GM12878 (cell line): Measurements from ENCODE around the gene TXLNB. TPM values are rescaled to one million over a fixed set of nuclear protein-coding genes. Genes with fewer than 3 reads are reported as not detected.

Experiments used
- ATAC-seq: fragments of 200-7000 bp; cut with Tn5 transposase; 3 replicates; pipeline ENCODE4 v1.9.1; 2020; ENCODE audit warnings: mild to moderate bottlenecking, moderate library complexity
- BruUV-seq: library from RNA; stranded (reverse); fragments of 400-500 nt; replicated peaks from 2 replicates; lab custom pipeline; 2021; lab: Mats Ljungman, UMichigan
- CTCF ChIA-PET: fragments of 300-600 bp; sonication (Branson Sonifier 250); formaldehyde crosslinking; extraction: SDS; loops from one replicate; lab custom pipeline; 2021; ENCODE audit warnings: inconsistent platforms; lab: Yijun Ruan, JAX
- POLR2A ChIA-PET: fragments of 350-600 bp; formaldehyde crosslinking; extraction: SDS; loops from one replicate; lab custom pipeline; 2021; ENCODE audit warnings: inconsistent platforms; lab: Charles Lee
- RAD21 ChIA-PET: fragments of 300-600 bp; sonication (Branson Sonifier 250); formaldehyde crosslinking; loops from one replicate; lab custom pipeline; 2023; ENCODE audit warnings: antibody characterized with exemption; ENCODE audit not compliant: unreplicated experiment; lab: Charles Lee
- SMC1A ChIA-PET: fragments of 300-600 bp; sonication (Branson Sonifier 250); formaldehyde crosslinking; loops from one replicate; lab custom pipeline; 2023; ENCODE audit not compliant: unreplicated experiment, uncharacterized antibody; lab: Charles Lee
- DNase-seq: peaks from one replicate; pipeline ENCODE4 v3.0.0-alpha.2; 2011; ENCODE audit warnings: low read depth, low spot score
- FAIRE-seq: peaks from 3 replicates; lab custom pipeline; 2011; peaks lifted over from hg19 to GRCh38; lab: Jason Lieb, UNC
- H2AFZ ChIP-seq: 2 replicates; pipeline ENCODE4 v1.6.0; 2011; ENCODE audit warnings: low read depth, low read length, control low read depth; ENCODE audit not compliant: control insufficient read depth
- H3K27ac ChIP-seq: 2 replicates; pipeline ENCODE4 v1.5.1; 2011; ENCODE audit warnings: control low read depth; ENCODE audit not compliant: control insufficient read depth, insufficient read depth
- H3K27me3 ChIP-seq, 2 experiments: replicated peaks in 1 of 2; 2 replicates each; pipeline versions ENCODE4 v1.6.0 to v1.6.1; 2011; ENCODE audit warnings: low read length in 1 of 2; ENCODE audit not compliant: control insufficient read depth in 2 of 2, insufficient read depth in 2 of 2
- H3K36me3 ChIP-seq, 2 experiments: 2 replicates each; pipeline ENCODE4 v1.5.1; 2011; ENCODE audit warnings: low read length in 1 of 2; ENCODE audit not compliant: control insufficient read depth in 2 of 2, insufficient read depth in 2 of 2
- H3K4me1 ChIP-seq: 2 replicates; pipeline ENCODE4 v1.6.1; 2011; ENCODE audit warnings: mild to moderate bottlenecking, low read length, moderate library complexity, mixed read lengths; ENCODE audit not compliant: control insufficient read depth, insufficient read depth
- H3K4me2 ChIP-seq: 2 replicates; pipeline ENCODE4 v1.6.0; 2011; ENCODE audit warnings: control low read depth; ENCODE audit not compliant: control insufficient read depth, insufficient read depth
- H3K4me3 ChIP-seq: fragments of 200-600 bp; sonication (generic); 2 replicates; pipeline ENCODE4 v1.5.1; 2016
- H3K79me2 ChIP-seq: 2 replicates; pipeline ENCODE4 v1.6.0; 2011; ENCODE audit warnings: low read length; ENCODE audit not compliant: control insufficient read depth, insufficient read depth
- H3K9ac ChIP-seq: 2 replicates; pipeline ENCODE4 v1.8.0; 2011; ENCODE audit warnings: low read length, control low read depth, mixed read lengths; ENCODE audit not compliant: control insufficient read depth, insufficient read depth
- H3K9me3 ChIP-seq: replicated peaks from 3 replicates; pipeline ENCODE4 v1.5.1; 2011; ENCODE audit warnings: mild to moderate bottlenecking, low read length; ENCODE audit not compliant: control insufficient read depth, insufficient read depth
- H4K20me1 ChIP-seq: 2 replicates; pipeline ENCODE4 v1.6.0; 2011; ENCODE audit not compliant: control insufficient read depth, insufficient read depth
- ATF2 ChIP-seq: IDR thresholded peaks from 2 replicates; pipeline ENCODE4 v1.6.1; 2012; ENCODE audit warnings: low read length, inconsistent platforms
- BRCA1 ChIP-seq: IDR thresholded peaks from 2 replicates; pipeline ENCODE4 v1.6.1; 2011; ENCODE audit warnings: low read depth, low read length, improper control_type of control experiment
- CHD4 ChIP-seq: fragments of 200-600 bp; sonication (generic); IDR thresholded peaks from 2 replicates; pipeline ENCODE4 v1.6.1; 2016; ENCODE audit warnings: mild to moderate bottlenecking
- FOXK2 ChIP-seq: fragments of 450-650 bp; IDR thresholded peaks from 2 replicates; pipeline ENCODE4 v1.6.1; 2017; ENCODE audit warnings: mild to moderate bottlenecking, moderate library complexity
- MTA2 ChIP-seq: fragments of 450-650 bp; IDR thresholded peaks from 2 replicates; pipeline ENCODE4 v1.6.1; 2016; ENCODE audit warnings: low read depth, mild to moderate bottlenecking, moderate library complexity
- MYB ChIP-seq: fragments of 150-350 bp; IDR thresholded peaks from 2 replicates; pipeline ENCODE4 v1.6.1; 2014; ENCODE audit warnings: mild to moderate bottlenecking, low read depth, low read length, borderline replicate concordance
- NFYA ChIP-seq: IDR thresholded peaks from 2 replicates; pipeline ENCODE4 v1.6.1; 2011; ENCODE audit warnings: low read depth, mild to moderate bottlenecking, low read length, improper control_type of control experiment, borderline replicate concordance
- RUNX3 ChIP-seq: IDR thresholded peaks from 2 replicates; pipeline ENCODE4 v1.6.1; 2012; ENCODE audit warnings: low read length, inconsistent platforms
- TCF3 ChIP-seq: IDR thresholded peaks from 2 replicates; pipeline ENCODE4 v1.6.1; 2012; ENCODE audit warnings: low read depth, mild to moderate bottlenecking, low read length, borderline replicate concordance; ENCODE audit not compliant: insufficient read depth
- ZBTB40 ChIP-seq: fragments of 450-650 bp; IDR thresholded peaks from 2 replicates; pipeline ENCODE4 v1.6.1; 2016; ENCODE audit warnings: mild to moderate bottlenecking, moderate library complexity, borderline replicate concordance
- WGBS: methylation state at CpG from one replicate; pipeline ENCODE4 v1.1.6; 2016; ENCODE audit warnings: low lambda C conversion rate; ENCODE audit not compliant: insufficient replicate concordance, insufficient coverage; ENCODE audit errors: missing lambda C conversion rate; 5-methylcytosine and 5-hydroxymethylcytosine counted together
- in situ Hi-C: fragments of 300-500 bp; cut with MboI; formaldehyde crosslinking; loops from 9 replicates; pipeline ENCODE4 v1.14.3; 2018; ENCODE audit warnings: mixed read lengths
- intact Hi-C: fragments of 100-400 bp; cut with micrococcal nuclease; formaldehyde crosslinking; loops from one replicate; pipeline ENCODE4 v1.14.2; 2022; ENCODE audit not compliant: unreplicated experiment
- polyA plus RNA-seq, 11 experiments: library from polyadenylated mRNA; depleted of rRNA in 4 of 11; unstranded in 6 of 11; stranded (reverse) in 5 of 11; fragments of >200 nt; fragmentation: Nextera tagmentation in 4 of 11; fragmentation: Illumina TruSeq in 1 of 11; extraction: Ambion mirVana in 4 of 11; extraction: Trizol in 1 of 11; gene quantifications; 1 replicate in 1 of 11; 2 replicates in 10 of 11; pipeline versions ENCODE4 v1.2.1 to v1.2.3, GENCODE V29; 2011 to 2016; ENCODE audit warnings: inconsistent platforms in 2 of 11, missing spikeins in 2 of 11, low read depth in 1 of 11
- total RNA-seq, 4 experiments: library from RNA; depleted of rRNA in 3 of 4; stranded (reverse); fragments of >200 nt in 3 of 4; fragmentation: Illumina TruSeq in 1 of 4; extraction: Trizol in 1 of 4; gene quantifications; 2 replicates each; pipeline versions ENCODE4 v1.2.1 to v1.2.3, GENCODE V29; 2013 to 2021

The TXLNB gene
- total and polyA plus RNA-seq, 10 of the 15 experiments (the other 5 are each of a cell fraction or from before 2014, with no cell fraction given): 0.07 to 1.3 (median 0.22) TPM; not detected in 1

DNA sequence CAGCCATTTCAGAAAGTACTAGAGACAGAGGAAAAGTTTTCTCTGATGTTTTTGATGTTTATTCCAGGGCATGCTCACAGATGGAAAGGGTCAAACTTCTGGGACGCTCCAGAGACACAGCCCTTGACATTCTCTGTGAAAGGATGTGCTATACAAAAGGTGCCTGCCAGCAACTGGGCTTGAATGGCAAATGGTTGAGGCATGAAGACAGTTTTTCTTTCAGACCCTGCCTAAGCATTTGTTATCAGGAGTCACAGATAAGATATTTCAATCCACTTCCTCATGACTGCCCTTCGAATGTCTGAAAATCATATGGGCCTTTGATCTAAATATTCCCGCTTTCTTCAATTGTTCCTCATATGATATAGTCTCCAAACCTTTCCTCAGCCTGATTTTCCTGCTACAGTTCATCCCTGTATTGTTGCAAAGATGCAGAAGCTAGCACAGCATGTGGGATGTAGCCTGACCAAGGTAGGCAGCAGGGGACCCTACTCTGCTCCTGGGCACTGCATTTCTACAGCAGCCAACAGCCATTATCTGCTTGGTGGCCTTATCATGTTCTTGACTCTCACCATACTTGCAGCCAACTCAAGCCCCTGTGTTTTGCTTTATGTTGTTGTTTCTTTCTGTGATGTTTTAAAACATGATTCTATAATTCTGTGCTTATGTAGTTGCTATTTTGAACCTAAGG is 14.6 kb upstream of the TXLNB start:
- TF ChIP-seq TCF3 (no peak), NFYA (no peak), MTA2 (no peak), BRCA1 (no peak)
- no peaks in the 10 kb centered on the region; the same call in 1 of the 2 replicates for H3K4me1 ChIP-seq
- intact Hi-C loops (no loop called here), in situ Hi-C loops (no loop called here)
- RAD21 ChIA-PET: no interaction called here
- H3K4me2 ChIP-seq: no peak overlapping the region
- no peak overlapping the region for H3K9ac ChIP-seq
- WGBS: 85% methylated on average over 3 of the region's 3 CpGs
- no peaks in the 10 kb centered on the region for H3K79me2 ChIP-seq
- ATAC-seq (no peak), DNase-seq (no peak), FAIRE-seq (no peak)
- H3K9me3 ChIP-seq: no peaks in the 10 kb centered on the region
- no peaks in the 10 kb centered on the region for H3K27me3 ChIP-seq
- no peaks in the 10 kb centered on the region for H4K20me1 ChIP-seq
- H3K36me3 ChIP-seq: no peaks in the 10 kb centered on the region
- CTCF ChIA-PET: interaction anchor here (1.6 kb wide), 1 partner anchor 87 kb away, joined by 6 read pairs; no protein-coding TSS in a partner anchor
- H3K27ac ChIP-seq: no peak overlapping the region
- POLR2A ChIA-PET: interaction anchor here (0.6 kb wide), 1 partner anchor 15 kb away, joined by 5 read pairs; no protein-coding TSS in a partner anchor
- no peak overlapping the region for H3K4me3 ChIP-seq
- H2AFZ ChIP-seq: no peak overlapping the region
- SMC1A ChIA-PET: interaction anchor here (0.6 to 1.4 kb wide), 5 partner anchors 13 to 87 kb away, joined by 3 read pairs; no protein-coding TSS in a partner anchor
- BruUV-seq: no TSS peak

GRCh38 chr6:139303185-139303584 is 11.4 kb upstream of the TXLNB start:
- ChIA-PET POLR2A (no interaction called here), RAD21 (interaction anchor here (0.9 kb wide), 1 partner anchor 84 kb away, joined by 4 read pairs; no protein-coding TSS in a partner anchor), SMC1A (interaction anchor here (1.3 to 2.0 kb wide), 4 partner anchors 9 to 420 kb away, joined by 3 to 9 read pairs (median 5); partner anchors contain the start of gene TXLNB), CTCF (interaction anchor here (0.7 to 0.9 kb wide), 2 partner anchors 8 to 53 kb away, joined by 3 read pairs; no protein-coding TSS in a partner anchor)
- DNase-seq (no peak), ATAC-seq (no peak), FAIRE-seq (no peak)
- no peaks in the 10 kb centered on the region for H4K20me1 ChIP-seq
- in situ Hi-C loops: no loop called here
- no TSS peak for BruUV-seq
- H3K9ac ChIP-seq: no peak overlapping the region
- no peaks in the 10 kb centered on the region for H3K27me3 ChIP-seq
- H3K4me3 ChIP-seq: no peak overlapping the region
- H3K9me3 ChIP-seq: no peaks in the 10 kb centered on the region
- 72% methylated on average over 2 of the region's 2 CpGs for WGBS
- no peak overlapping the region for H2AFZ ChIP-seq
- H3K36me3 ChIP-seq: no peaks in the 10 kb centered on the region
- H3K79me2 ChIP-seq: no peaks in the 10 kb centered on the region
- TF ChIP-seq RUNX3 (no peak), ATF2 (no peak), ZBTB40 (no peak), FOXK2 (no peak), MYB (no peak), CHD4 (no peak)
- intact Hi-C loops: no loop called here
- H3K4me1 ChIP-seq: no peaks in the 10 kb centered on the region; the same call in 1 of the 2 replicates
- H3K4me2 ChIP-seq: no peak overlapping the region
- no peak overlapping the region for H3K27ac ChIP-seq
